ENCODE data around the gene DNAH5. TPM values are rescaled to one million over a fixed set of nuclear protein-coding genes. Genes with fewer than 3 reads are reported as not detected.

DNAH5 gene
- total RNA-seq, 1 donor from 2014 or later, result 5.5 TPM

Other genes with a start within 250 kb of the DNAH5 start
- gene TRIO, start 198.7 kb upstream of the DNAH5 start, total RNA-seq, result 381 TPM